Measurements from ENCODE around the gene TAF12.

DNA sequence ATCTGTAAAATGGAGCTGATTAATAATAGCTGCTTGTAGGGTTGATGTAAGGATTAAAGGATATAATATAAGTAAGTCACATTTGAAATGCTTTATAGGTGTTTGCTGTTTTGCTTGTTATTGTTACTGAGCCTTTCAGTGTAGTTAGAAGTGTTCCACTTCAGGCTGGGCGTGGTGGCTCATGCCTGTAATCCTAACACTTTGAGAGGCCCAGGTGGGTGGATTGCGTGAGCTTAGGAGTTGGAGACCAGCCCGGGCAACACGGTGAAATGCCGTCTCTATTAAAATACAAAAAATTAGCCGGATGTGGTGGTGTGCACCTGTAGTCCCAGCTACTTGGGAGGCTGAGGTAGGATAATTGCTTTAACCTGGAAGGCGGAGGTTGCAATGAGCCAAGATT is 77.8 kb downstream of the TAF12 start:
- TF ChIP-seq, protein P1, sequence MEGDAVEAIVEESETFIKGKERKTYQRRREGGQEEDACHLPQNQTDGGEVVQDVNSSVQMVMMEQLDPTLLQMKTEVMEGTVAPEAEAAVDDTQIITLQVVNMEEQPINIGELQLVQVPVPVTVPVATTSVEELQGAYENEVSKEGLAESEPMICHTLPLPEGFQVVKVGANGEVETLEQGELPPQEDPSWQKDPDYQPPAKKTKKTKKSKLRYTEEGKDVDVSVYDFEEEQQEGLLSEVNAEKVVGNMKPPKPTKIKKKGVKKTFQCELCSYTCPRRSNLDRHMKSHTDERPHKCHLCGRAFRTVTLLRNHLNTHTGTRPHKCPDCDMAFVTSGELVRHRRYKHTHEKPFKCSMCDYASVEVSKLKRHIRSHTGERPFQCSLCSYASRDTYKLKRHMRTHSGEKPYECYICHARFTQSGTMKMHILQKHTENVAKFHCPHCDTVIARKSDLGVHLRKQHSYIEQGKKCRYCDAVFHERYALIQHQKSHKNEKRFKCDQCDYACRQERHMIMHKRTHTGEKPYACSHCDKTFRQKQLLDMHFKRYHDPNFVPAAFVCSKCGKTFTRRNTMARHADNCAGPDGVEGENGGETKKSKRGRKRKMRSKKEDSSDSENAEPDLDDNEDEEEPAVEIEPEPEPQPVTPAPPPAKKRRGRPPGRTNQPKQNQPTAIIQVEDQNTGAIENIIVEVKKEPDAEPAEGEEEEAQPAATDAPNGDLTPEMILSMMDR (IDR thresholded peaks at IDR 0.05; ENCODE audit: low read depth, low read length, missing input control) = no peak
- no peak for TF ChIP-seq RAD21 (IDR thresholded peaks at IDR 0.05)
- no peak for TF ChIP-seq YY1 (IDR thresholded peaks at IDR 0.05)
- TF ChIP-seq SP1 (IDR thresholded peaks at IDR 0.05) = no peak
- TF ChIP-seq, protein P2, sequence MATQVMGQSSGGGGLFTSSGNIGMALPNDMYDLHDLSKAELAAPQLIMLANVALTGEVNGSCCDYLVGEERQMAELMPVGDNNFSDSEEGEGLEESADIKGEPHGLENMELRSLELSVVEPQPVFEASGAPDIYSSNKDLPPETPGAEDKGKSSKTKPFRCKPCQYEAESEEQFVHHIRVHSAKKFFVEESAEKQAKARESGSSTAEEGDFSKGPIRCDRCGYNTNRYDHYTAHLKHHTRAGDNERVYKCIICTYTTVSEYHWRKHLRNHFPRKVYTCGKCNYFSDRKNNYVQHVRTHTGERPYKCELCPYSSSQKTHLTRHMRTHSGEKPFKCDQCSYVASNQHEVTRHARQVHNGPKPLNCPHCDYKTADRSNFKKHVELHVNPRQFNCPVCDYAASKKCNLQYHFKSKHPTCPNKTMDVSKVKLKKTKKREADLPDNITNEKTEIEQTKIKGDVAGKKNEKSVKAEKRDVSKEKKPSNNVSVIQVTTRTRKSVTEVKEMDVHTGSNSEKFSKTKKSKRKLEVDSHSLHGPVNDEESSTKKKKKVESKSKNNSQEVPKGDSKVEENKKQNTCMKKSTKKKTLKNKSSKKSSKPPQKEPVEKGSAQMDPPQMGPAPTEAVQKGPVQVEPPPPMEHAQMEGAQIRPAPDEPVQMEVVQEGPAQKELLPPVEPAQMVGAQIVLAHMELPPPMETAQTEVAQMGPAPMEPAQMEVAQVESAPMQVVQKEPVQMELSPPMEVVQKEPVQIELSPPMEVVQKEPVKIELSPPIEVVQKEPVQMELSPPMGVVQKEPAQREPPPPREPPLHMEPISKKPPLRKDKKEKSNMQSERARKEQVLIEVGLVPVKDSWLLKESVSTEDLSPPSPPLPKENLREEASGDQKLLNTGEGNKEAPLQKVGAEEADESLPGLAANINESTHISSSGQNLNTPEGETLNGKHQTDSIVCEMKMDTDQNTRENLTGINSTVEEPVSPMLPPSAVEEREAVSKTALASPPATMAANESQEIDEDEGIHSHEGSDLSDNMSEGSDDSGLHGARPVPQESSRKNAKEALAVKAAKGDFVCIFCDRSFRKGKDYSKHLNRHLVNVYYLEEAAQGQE (IDR thresholded peaks at IDR 0.05) = no peak
- no peak for TF ChIP-seq TAF1 (conservative IDR thresholded peaks at IDR 0.05)
- TF ChIP-seq, protein P3, sequence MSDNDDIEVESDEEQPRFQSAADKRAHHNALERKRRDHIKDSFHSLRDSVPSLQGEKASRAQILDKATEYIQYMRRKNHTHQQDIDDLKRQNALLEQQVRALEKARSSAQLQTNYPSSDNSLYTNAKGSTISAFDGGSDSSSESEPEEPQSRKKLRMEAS (IDR thresholded peaks at IDR 0.05) = no peak
- no peak for TF ChIP-seq JUND (IDR thresholded peaks at IDR 0.05)
- no peak for TF ChIP-seq RXRA (IDR thresholded peaks at IDR 0.05)
- TF ChIP-seq GABPA (IDR thresholded peaks at IDR 0.05 in 1 of 2, conservative IDR thresholded peaks at IDR 0.05 in 1 of 2) = no peak
- TF ChIP-seq EGR1 (IDR thresholded peaks at IDR 0.05; ENCODE audit: low read depth in 2 of 2) = no peak

All from liver (tissue), 3 donors.